CD1c-positive myeloid dendritic cell (primary cell): ENCODE data around the gene HUS1B.
"Not testable (repeated sequence)": the region's sequence is repeated elsewhere in the genome, so short reads cannot be mapped to it uniquely, and the experiment has no call there.

Source experiments
- DNase-seq: peaks from one replicate; pipeline ENCODE4 v3.0.0-alpha.2; 2016; ENCODE audit errors: extremely low spot score

Gene HUS1B

GRCh38 chr6:656460-657252 lies at the start of gene HUS1B:
TSS of gene HUS1B (minus strand) at chr6:657100. CDS start at chr6:656944, 156 bp downstream.
- no peak for DNase-seq

GRCh38 chr6:706146-706545 lies 49.2 kb upstream of the HUS1B start:
- no peak for DNase-seq

GRCh38 chr6:705047-705446 lies 48.1 kb upstream of the HUS1B start:
- DNase-seq = no peak

- DNase-seq = no peak
These were observed 47.1 kb upstream of the HUS1B start for GRCh38 chr6:704046-704445.

GRCh38 chr6:703552-703951 lies 46.7 kb upstream of the HUS1B start:
- no peak for DNase-seq

GRCh38 chr6:701700-702479 lies 45.0 kb upstream of the HUS1B start:
- DNase-seq = no peak

- no peak for DNase-seq
These were observed 44.3 kb upstream of the HUS1B start for GRCh38 chr6:701215-701614.

- no peak for DNase-seq
These were observed 43.6 kb upstream of the HUS1B start for GRCh38 chr6:700490-700889.

- DNase-seq = peak; percentile 14
These were observed 42.4 kb upstream of the HUS1B start for GRCh38 chr6:699319-699718.

GRCh38 chr6:694431-695126 lies 37.7 kb upstream of the HUS1B start:
- DNase-seq = not testable (repeated sequence)

GRCh38 chr6:693723-694009 lies 36.8 kb upstream of the HUS1B start:
- DNase-seq = no peak

GRCh38 chr6:692858-693722 lies 36.2 kb upstream of the HUS1B start, which contains the start of gene EXOC2:
TSS of gene EXOC2 (minus strand) at chr6:693139. CDS start at chr6:637818, 55,321 bp downstream.
- peak; percentile 90 for DNase-seq

- DNase-seq = peak; percentile 71
These were observed 35.5 kb upstream of the HUS1B start for GRCh38 chr6:692356-692851.

- DNase-seq = no peak
These were observed 32.3 kb upstream of the HUS1B start for GRCh38 chr6:689223-689622.

GRCh38 chr6:686497-686896 lies 29.6 kb upstream of the HUS1B start:
- DNase-seq = no peak

- DNase-seq = peak; percentile 24
These were observed 28.1 kb upstream of the HUS1B start for GRCh38 chr6:684831-685636.

GRCh38 chr6:683742-684440 lies 27.0 kb upstream of the HUS1B start:
- DNase-seq = no peak

GRCh38 chr6:680666-681340 lies 23.9 kb upstream of the HUS1B start:
- DNase-seq = no peak

GRCh38 chr6:680251-680650 lies 23.4 kb upstream of the HUS1B start:
- no peak for DNase-seq
